Ovary (tissue), 3 donors: ENCODE data around the gene RILPL1.

ENCODE experiments used
- CTCF ChIP-seq, 3 donors: fragments of 450-650 bp in 2 of 3; fragments of 200-600 bp in 1 of 3; IDR thresholded peaks; one replicate each; pipeline versions ENCODE4 v1.5.1 to v1.8.0; 2016 to 2022; ENCODE audit warnings: antibody characterized with exemption in 3 of 3, mild to moderate bottlenecking in 1 of 3
- POLR2A ChIP-seq: fragments of 450-650 bp; IDR thresholded peaks from one replicate; pipeline ENCODE4 v1.6.1; 2017; ENCODE audit warnings: antibody characterized with exemption, mild to moderate bottlenecking, moderate library complexity
- donor health status: DM: no; HTN: no; CAD: no.

- TF ChIP-seq POLR2A (no peak), CTCF (IDR thresholded peaks at IDR 0.05) (no peak)
Observed at GRCh38 chr12:123490089-123490488, 43.4 kb downstream of the RILPL1 start.
